B cell (primary cell): ENCODE measurements around the gene HSPA12A.

ENCODE experiments used
- CTCF ChIP-seq: fragments of 200-600 bp; IDR thresholded peaks from one replicate; pipeline ENCODE4 v1.8.0; 2022; ENCODE audit warnings: antibody characterized with exemption, mild to moderate bottlenecking
- EZH2 ChIP-seq: IDR thresholded peaks from 2 replicates; pipeline ENCODE4 v1.6.1; 2012; ENCODE audit warnings: borderline replicate concordance, low read depth, mild to moderate bottlenecking, moderate library complexity, low read length; ENCODE audit not compliant: insufficient read depth, poor library complexity, severe bottlenecking

DNA sequence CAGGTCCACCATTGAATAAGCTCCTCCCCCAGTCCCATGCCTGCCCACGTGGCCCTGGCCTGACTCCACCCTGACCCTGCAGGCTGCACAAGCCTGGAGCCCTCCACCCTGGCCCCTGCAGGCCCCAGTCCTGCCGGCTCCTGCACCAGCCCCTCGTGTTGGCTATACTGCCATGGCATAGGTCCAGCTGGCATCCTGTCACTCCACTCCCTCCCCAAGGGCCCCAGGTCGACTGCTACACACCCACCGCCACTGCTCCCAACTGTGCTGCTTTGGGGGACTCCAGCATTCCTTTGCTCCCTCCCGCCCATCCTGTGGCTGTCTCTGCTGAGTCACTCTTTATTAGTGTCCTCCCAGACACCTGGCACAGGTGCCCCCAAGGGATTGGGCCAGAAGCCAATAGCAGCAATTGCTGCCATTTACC is 32.4 kb upstream of the HSPA12A start:
- TF ChIP-seq CTCF (no peak), EZH2 (no peak)
